Loucy (cell line): ENCODE data around the gene OOSP4A.

Source experiments
- H2AFZ ChIP-seq: fragments of 200-600 bp; sonication (generic); 2 replicates; pipeline ENCODE4 v1.6.0; 2016; ENCODE audit warnings: antibody characterized with exemption, mild to moderate bottlenecking, low read length, moderate library complexity
- H3F3A ChIP-seq: fragments of 200-600 bp; 2 replicates; pipeline ENCODE4 v1.6.0; 2016; ENCODE audit warnings: antibody characterized with exemption, low read depth, mild to moderate bottlenecking
- H3K27me3 ChIP-seq: fragments of 200-600 bp; sonication (generic); 2 replicates; pipeline ENCODE4 v1.6.1; 2014; ENCODE audit warnings: low read length, mild to moderate bottlenecking; ENCODE audit not compliant: insufficient read depth, poor library complexity, severe bottlenecking
- H3K36me3 ChIP-seq: fragments of 200-600 bp; sonication (generic); 2 replicates; pipeline ENCODE4 v1.6.1; 2016; ENCODE audit warnings: low read length; ENCODE audit not compliant: insufficient read depth
- H3K4me1 ChIP-seq: fragments of 200-600 bp; sonication (generic); 2 replicates; pipeline ENCODE4 v1.5.1; 2014; ENCODE audit warnings: low read length, mild to moderate bottlenecking; ENCODE audit not compliant: insufficient read depth, poor library complexity, severe bottlenecking
- H3K4me2 ChIP-seq: fragments of 200-600 bp; sonication (generic); 2 replicates; pipeline ENCODE4 v1.6.0; 2014; ENCODE audit warnings: antibody characterized with exemption, low read length, low read depth, mild to moderate bottlenecking; ENCODE audit not compliant: poor library complexity, severe bottlenecking
- H3K4me3 ChIP-seq: fragments of 200-600 bp; sonication (generic); 2 replicates; pipeline ENCODE4 v1.5.1; 2014; ENCODE audit warnings: low read length, mild to moderate bottlenecking, mixed read lengths; ENCODE audit not compliant: poor library complexity, severe bottlenecking
- H3K79me2 ChIP-seq: fragments of 200-600 bp; sonication (generic); 2 replicates; pipeline ENCODE4 v1.6.1; 2014; ENCODE audit warnings: low read length; ENCODE audit not compliant: insufficient read depth
- H3K9ac ChIP-seq: fragments of 200-600 bp; sonication (generic); 2 replicates; pipeline ENCODE4 v1.6.0; 2014; ENCODE audit warnings: mild to moderate bottlenecking, low read depth, low read length, moderate library complexity; ENCODE audit not compliant: poor library complexity, severe bottlenecking
- H3K9me2 ChIP-seq: fragments of 200-600 bp; sonication (generic); replicated peaks from 2 replicates; pipeline ENCODE4 v1.6.1; 2016; ENCODE audit warnings: low read depth, low read length, mixed read lengths
- H3K9me3 ChIP-seq: fragments of 200-600 bp; sonication (generic); 2 replicates; pipeline ENCODE4 v1.6.1; 2014; ENCODE audit warnings: mild to moderate bottlenecking, antibody characterized with exemption, low read length, low read depth; ENCODE audit not compliant: insufficient read depth
- H4K20me1 ChIP-seq: fragments of 200-600 bp; sonication (generic); 2 replicates; pipeline ENCODE4 v1.6.0; 2014; ENCODE audit warnings: antibody characterized with exemption, low read length, mild to moderate bottlenecking; ENCODE audit not compliant: insufficient read depth, poor library complexity, severe bottlenecking
- CTCF ChIP-seq: fragments of 200-600 bp; sonication (generic); conservative IDR thresholded peaks from 2 replicates; pipeline ENCODE4 v1.5.1; 2014; ENCODE audit warnings: mild to moderate bottlenecking, antibody characterized with exemption, low read length
- EZH2phosphoT487 ChIP-seq: fragments of 200-600 bp; IDR thresholded peaks from 2 replicates; pipeline ENCODE4 v1.6.1; 2018; ENCODE audit warnings: antibody characterized with exemption, mild to moderate bottlenecking, moderate library complexity, borderline replicate concordance

Gene OOSP4A

GRCh38 chr11:59962107-59962482, 1.7 kb upstream of the OOSP4A start:
- Histone ChIP-seq H3K79me2 (no peaks in the 10 kb centered on the region), H3K9ac (no peak overlapping the region), H3F3A (no peaks in the 10 kb centered on the region), H2AFZ (no peak overlapping the region; the same call in 1 of the 2 replicates), H4K20me1 (no peaks in the 10 kb centered on the region), H3K4me3 (no peak overlapping the region), H3K4me2 (no peak overlapping the region), H3K27me3 (no peaks in the 10 kb centered on the region), H3K9me2 (no peaks in the 10 kb centered on the region), H3K4me1 (peaks cover 12% of the 10 kb centered on the region), H3K9me3 (no peaks in the 10 kb centered on the region), H3K36me3 (no peaks in the 10 kb centered on the region)
- TF ChIP-seq CTCF = no peak
- TF ChIP-seq EZH2phosphoT487 = no peak

GRCh38 chr11:59965424-59965823, 1.6 kb downstream of the OOSP4A start:
- Histone ChIP-seq H3K9me3 (no peaks in the 10 kb centered on the region), H3K9me2 (no peaks in the 10 kb centered on the region), H3K36me3 (no peaks in the 10 kb centered on the region), H3K4me2 (no peak overlapping the region), H3K9ac (no peak overlapping the region), H3K4me3 (no peak overlapping the region), H3K27me3 (no peaks in the 10 kb centered on the region), H4K20me1 (no peaks in the 10 kb centered on the region), H3K4me1 (peaks cover 8% of the 10 kb centered on the region), H2AFZ (no peak overlapping the region), H3F3A (no peaks in the 10 kb centered on the region), H3K79me2 (no peaks in the 10 kb centered on the region)
- TF ChIP-seq CTCF (no peak), EZH2phosphoT487 (no peak)

- no peaks in the 10 kb centered on the region for H3K79me2 ChIP-seq
- no peak for TF ChIP-seq CTCF
- TF ChIP-seq EZH2phosphoT487 = no peak
- H2AFZ ChIP-seq = no peak overlapping the region
- no peaks in the 10 kb centered on the region for H4K20me1 ChIP-seq
- H3K4me3 ChIP-seq = no peak overlapping the region
- H3K9me3 ChIP-seq = no peaks in the 10 kb centered on the region
- no peaks in the 10 kb centered on the region for H3F3A ChIP-seq
- H3K4me1 ChIP-seq = peaks cover 4% of the 10 kb centered on the region
- H3K4me2 ChIP-seq = no peak overlapping the region
- H3K36me3 ChIP-seq = no peaks in the 10 kb centered on the region
- H3K27me3 ChIP-seq = no peaks in the 10 kb centered on the region
- H3K9ac ChIP-seq = no peak overlapping the region
- no peaks in the 10 kb centered on the region for H3K9me2 ChIP-seq
Measured at GRCh38 chr11:59966201-59966600, 2.4 kb downstream of the OOSP4A start.
